Esophagus muscularis mucosa (tissue), 4 donors: ENCODE results near the gene E2F7.

ENCODE experiments used
- EP300 ChIP-seq: sonication (generic); formaldehyde crosslinking; IDR thresholded peaks from one replicate; pipeline ENCODE4 v1.6.1; 2017; ENCODE audit warnings: antibody characterized with exemption
- POLR2A ChIP-seq: fragments of 450-650 bp; IDR thresholded peaks from one replicate; pipeline ENCODE4 v1.6.1; 2017; ENCODE audit warnings: antibody characterized with exemption, moderate library complexity, mild to moderate bottlenecking, low read depth
- TF ChIP-seq, protein P1 (sequence below), 3 experiments: fragments of 200-600 bp in 2 of 3; fragments of 450-650 bp in 1 of 3; sonication (generic) in 2 of 3; IDR thresholded peaks; one replicate each; pipeline ENCODE4 v1.5.1; 2017 to 2019; ENCODE audit warnings: antibody characterized with exemption in 3 of 3, mild to moderate bottlenecking in 2 of 3, moderate library complexity in 1 of 3

- TF ChIP-seq POLR2A (no peak), EP300 (no peak)
- TF ChIP-seq, protein P1, sequence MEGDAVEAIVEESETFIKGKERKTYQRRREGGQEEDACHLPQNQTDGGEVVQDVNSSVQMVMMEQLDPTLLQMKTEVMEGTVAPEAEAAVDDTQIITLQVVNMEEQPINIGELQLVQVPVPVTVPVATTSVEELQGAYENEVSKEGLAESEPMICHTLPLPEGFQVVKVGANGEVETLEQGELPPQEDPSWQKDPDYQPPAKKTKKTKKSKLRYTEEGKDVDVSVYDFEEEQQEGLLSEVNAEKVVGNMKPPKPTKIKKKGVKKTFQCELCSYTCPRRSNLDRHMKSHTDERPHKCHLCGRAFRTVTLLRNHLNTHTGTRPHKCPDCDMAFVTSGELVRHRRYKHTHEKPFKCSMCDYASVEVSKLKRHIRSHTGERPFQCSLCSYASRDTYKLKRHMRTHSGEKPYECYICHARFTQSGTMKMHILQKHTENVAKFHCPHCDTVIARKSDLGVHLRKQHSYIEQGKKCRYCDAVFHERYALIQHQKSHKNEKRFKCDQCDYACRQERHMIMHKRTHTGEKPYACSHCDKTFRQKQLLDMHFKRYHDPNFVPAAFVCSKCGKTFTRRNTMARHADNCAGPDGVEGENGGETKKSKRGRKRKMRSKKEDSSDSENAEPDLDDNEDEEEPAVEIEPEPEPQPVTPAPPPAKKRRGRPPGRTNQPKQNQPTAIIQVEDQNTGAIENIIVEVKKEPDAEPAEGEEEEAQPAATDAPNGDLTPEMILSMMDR (IDR thresholded peaks at IDR 0.05): no peak
Measured at GRCh38 chr12:77019920-77020319, 45.4 kb downstream of the E2F7 start.
